ENCODE measurements around the gene EPS15. TPM values are rescaled to one million over a fixed set of nuclear protein-coding genes. Genes with fewer than 3 reads are reported as not detected.

The EPS15 gene
- total and polyA plus RNA-seq, 9 of the 15 experiments (the other 6 are each of a cell fraction or from before 2014, with no cell fraction given), result 23.1 to 69.0 (median 41.7) TPM

DNA sequence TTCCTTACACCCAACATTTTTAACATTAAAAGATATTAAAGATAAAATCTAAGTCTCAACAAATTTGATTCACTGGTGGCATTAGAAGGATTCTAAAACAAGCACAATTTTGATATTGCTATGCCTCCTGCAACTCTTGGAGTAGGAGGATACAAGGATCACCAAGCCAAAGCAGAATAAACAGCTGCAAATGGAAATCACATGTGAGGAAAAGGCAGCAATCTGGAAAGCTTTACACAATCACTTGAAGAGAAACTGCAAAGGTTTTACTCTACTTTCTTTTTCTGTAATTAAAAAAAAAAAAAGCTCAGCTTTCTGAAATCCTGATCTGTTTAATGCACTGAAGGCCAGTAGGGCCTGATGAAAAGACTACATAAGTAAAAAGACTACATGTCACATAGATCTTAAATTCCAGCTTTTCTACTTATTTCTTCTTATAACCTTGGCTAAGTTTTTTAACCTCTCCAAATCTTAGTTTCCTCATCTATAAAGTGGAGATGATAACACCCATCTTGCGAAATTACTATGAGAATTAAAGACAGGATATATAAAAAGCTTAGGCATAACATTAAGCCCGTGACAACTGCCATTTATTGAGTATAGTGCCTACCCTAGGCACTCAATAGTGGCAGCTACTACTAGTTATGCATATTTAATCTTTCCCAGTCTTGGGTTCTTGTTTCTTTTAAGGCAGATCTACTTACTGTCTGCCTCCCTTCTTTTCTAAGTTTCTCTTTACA, 73.5 kb downstream of the EPS15 start:
- H3K79me2 ChIP-seq (ENCODE audit: control insufficient read depth, insufficient read depth, low read length), result no peaks in the 10 kb centered on the region
- H3K9me1 ChIP-seq (ENCODE audit: control insufficient read depth, insufficient read depth, low read length), result no peaks in the 10 kb centered on the region
- no peak overlapping the region for H3K9ac ChIP-seq (ENCODE audit: insufficient read depth in 1 of 2, low read depth in 2 of 2, low read length in 2 of 2)
- no peaks in the 10 kb centered on the region for H3K9me3 ChIP-seq (replicated peaks; ENCODE audit: control insufficient read depth, insufficient read depth, low read depth, low read length)
- no peak for FAIRE-seq
- WGBS (ENCODE audit: insufficient coverage, low coverage, missing lambda C conversion rate), result 72% methylated on average over 2 of the region's 2 CpGs
- H3K4me1 ChIP-seq (replicated peaks in 1 of 2; ENCODE audit: control insufficient read depth in 2 of 2, insufficient read depth in 2 of 2, low read length in 2 of 2), result peaks cover 0 to 16% of the 10 kb centered on the region in 2 experiments; a peak in 4 of 5 replicates
- no peak for DNase-seq (ENCODE audit: extremely low read depth in 1 of 4, low spot score in 3 of 4)
- intact Hi-C loops (cut with micrococcal nuclease), result loop anchor here (5.0 to 10.0 kb wide), 3 partner anchors 72 to 319 kb away; partner anchors contain the start of gene EPS15
- H3K27ac ChIP-seq (ENCODE audit: extremely low read depth, low read depth, low read length), result no peak overlapping the region; the same call in 2 of the 3 replicates
- no peak; the same call in 1 of the 3 replicates for ATAC-seq
- in situ Hi-C loops (cut with MboI), result no loop called here
- H3K27me3 ChIP-seq (ENCODE audit: control insufficient read depth in 2 of 2, insufficient read depth in 2 of 2, low read length in 2 of 2), result no peaks in the 10 kb centered on the region
- ChIA-PET POLR2A (interaction anchor here (0.9 to 2.7 kb wide), 8 partner anchors 13 to 44 kb away, joined by 3 to 13 read pairs (median 4); no protein-coding TSS in a partner anchor), CTCF (ENCODE audit: low intra/inter-chr PET ratio) (no interaction called here)
- H4K20me1 ChIP-seq (replicated peaks; ENCODE audit: control insufficient read depth, insufficient read depth, low read length), result no peaks in the 10 kb centered on the region
- H3K4me3 ChIP-seq, result no peak overlapping the region
- H3K36me3 ChIP-seq (ENCODE audit: control insufficient read depth, insufficient read depth, low read length), result peaks cover 45% of the 10 kb centered on the region; the same call in 2 of the 3 replicates
- BruUV-seq (replicated peaks), result no TSS peak
- no peak overlapping the region for H3K4me2 ChIP-seq (ENCODE audit: insufficient read depth, low read length)
- H2AFZ ChIP-seq (ENCODE audit: low read depth, low read length), result no peak overlapping the region
- TF ChIP-seq E2F3 (CRISPR knock-in tag; IDR thresholded peaks at IDR 0.05) (no peak), NONO (IDR thresholded peaks at IDR 0.05; ENCODE audit: low read depth in 2 of 2, low read length in 1 of 2) (no peak), BRD9 (IDR thresholded peaks at IDR 0.05; ENCODE audit: low read depth, partially characterized antibody) (no peak), HEY1 (CRISPR knock-in tag; IDR thresholded peaks at IDR 0.05; ENCODE audit: borderline replicate concordance) (no peak), SNRNP70 (optimal IDR thresholded peaks at IDR 0.05; ENCODE audit: low read depth, low read length) (no peak), CEBPG (CRISPR knock-in tag; IDR thresholded peaks at IDR 0.05) (no peak), CEBPG (tag; conservative IDR thresholded peaks at IDR 0.05 in 1 of 2, IDR thresholded peaks at IDR 0.05 in 1 of 2) (0 out of 4 replicates have a peak, but pooled peaks of 1 of the 2 experiments have one; percentile 29), NEUROD1 (IDR thresholded peaks at IDR 0.05; ENCODE audit: borderline replicate concordance, low read depth, low read length, partially characterized antibody) (no peak)
- TF ChIP-seq, protein P1, sequence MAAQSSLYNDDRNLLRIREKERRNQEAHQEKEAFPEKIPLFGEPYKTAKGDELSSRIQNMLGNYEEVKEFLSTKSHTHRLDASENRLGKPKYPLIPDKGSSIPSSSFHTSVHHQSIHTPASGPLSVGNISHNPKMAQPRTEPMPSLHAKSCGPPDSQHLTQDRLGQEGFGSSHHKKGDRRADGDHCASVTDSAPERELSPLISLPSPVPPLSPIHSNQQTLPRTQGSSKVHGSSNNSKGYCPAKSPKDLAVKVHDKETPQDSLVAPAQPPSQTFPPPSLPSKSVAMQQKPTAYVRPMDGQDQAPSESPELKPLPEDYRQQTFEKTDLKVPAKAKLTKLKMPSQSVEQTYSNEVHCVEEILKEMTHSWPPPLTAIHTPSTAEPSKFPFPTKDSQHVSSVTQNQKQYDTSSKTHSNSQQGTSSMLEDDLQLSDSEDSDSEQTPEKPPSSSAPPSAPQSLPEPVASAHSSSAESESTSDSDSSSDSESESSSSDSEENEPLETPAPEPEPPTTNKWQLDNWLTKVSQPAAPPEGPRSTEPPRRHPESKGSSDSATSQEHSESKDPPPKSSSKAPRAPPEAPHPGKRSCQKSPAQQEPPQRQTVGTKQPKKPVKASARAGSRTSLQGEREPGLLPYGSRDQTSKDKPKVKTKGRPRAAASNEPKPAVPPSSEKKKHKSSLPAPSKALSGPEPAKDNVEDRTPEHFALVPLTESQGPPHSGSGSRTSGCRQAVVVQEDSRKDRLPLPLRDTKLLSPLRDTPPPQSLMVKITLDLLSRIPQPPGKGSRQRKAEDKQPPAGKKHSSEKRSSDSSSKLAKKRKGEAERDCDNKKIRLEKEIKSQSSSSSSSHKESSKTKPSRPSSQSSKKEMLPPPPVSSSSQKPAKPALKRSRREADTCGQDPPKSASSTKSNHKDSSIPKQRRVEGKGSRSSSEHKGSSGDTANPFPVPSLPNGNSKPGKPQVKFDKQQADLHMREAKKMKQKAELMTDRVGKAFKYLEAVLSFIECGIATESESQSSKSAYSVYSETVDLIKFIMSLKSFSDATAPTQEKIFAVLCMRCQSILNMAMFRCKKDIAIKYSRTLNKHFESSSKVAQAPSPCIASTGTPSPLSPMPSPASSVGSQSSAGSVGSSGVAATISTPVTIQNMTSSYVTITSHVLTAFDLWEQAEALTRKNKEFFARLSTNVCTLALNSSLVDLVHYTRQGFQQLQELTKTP (IDR thresholded peaks at IDR 0.05; ENCODE audit: low read depth in 1 of 2, partially characterized antibody in 2 of 2), result no peak
- TF ChIP-seq, protein P2, sequence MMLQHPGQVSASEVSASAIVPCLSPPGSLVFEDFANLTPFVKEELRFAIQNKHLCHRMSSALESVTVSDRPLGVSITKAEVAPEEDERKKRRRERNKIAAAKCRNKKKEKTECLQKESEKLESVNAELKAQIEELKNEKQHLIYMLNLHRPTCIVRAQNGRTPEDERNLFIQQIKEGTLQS (IDR thresholded peaks at IDR 0.05), result no peak
- TF ChIP-seq, protein P2 (CRISPR knock-in tag; conservative IDR thresholded peaks at IDR 0.05), result no peak

Data from K562 (cell line).